OCI-M2 (cell line): ENCODE data around the gene VPS9D1.
"Not testable (repeated sequence)": the region's sequence is repeated elsewhere in the genome, so short reads cannot be mapped to it uniquely, and the experiment has no call there.

ENCODE experiments used
- DNase-seq: peaks from one replicate; lab custom pipeline; 2025; ENCODE audit not compliant: unreplicated experiment; lab: John Stamatoyannopoulos, UW

VPS9D1 gene

DNA sequence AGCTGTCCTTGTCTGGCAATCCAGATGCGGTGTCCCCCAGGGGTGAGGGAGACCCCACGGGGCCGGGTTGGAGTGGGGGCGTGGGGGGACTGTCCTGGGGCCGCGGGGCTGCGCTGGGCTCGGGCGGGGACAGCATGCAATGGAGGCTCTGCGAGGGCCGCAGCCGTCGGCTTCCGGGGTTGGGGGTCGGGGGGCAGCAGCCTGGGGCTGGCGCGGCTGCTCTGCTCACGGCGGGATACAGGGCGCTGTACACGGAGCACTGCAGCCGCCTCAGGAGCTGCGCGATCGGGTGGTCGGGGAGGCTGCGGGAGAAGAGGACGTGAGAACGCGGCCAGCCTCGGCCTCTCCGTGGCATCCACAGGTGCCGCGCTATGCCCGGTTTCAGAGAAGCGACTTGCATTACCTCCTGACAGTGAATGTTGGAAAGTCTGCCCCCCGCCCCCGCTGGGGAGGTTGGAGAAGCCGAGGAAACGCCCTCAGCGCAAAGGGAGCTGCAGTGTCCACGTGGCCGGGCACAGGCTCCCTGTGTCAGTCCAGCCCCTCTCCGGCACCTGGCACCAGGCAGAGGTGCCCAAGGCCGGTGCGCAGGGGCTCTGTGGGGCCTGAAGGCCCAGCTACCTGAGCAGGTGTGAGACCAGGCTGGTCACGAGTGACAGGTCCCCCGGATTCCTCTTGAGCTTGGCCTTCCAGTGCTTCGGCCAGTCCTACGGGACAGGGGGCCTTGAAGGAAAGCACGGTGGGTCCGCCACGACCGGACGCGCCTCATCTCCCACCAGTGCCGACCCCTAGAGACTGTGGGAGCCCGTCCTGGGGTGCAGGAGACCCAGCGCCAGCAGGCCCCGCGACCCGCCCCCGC lies 9.8 kb downstream of the VPS9D1 start:
- DNase-seq: no peak

DNA sequence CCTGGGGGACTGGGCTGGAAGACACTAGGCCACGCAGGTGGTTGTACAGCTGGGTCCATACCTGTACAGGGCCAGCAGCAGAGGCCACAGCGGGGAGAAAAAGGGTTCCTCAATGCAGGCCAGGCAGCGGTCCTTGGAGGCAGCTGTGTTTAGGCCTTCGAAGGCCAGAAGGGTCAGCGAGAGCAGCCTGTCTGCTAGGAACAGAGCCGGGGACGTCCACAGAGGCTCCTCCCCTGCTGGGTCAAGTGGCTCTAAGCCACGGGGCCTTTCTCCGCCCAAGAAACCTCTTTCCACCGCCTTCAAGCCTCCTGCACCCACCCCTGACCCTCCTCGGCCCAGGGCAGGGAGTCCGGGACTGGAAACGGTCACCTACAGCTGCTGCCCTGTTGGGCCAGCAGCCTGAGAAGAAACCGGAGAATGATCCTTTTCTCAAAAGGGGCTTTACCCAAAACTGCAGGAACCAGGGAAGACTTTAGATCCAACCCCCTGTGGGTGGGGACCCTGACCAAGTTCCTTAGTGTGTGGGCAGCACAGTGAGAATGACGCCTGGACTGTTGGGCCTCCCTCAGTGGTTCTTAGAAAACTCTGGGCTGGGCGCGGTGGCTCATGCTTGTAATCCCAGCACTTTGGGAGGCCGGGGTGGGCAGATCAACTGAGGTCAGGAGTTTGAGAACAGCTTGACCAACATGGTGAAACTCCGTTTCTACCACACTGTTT lies 10.8 kb downstream of the VPS9D1 start:
- no peak for DNase-seq

DNA sequence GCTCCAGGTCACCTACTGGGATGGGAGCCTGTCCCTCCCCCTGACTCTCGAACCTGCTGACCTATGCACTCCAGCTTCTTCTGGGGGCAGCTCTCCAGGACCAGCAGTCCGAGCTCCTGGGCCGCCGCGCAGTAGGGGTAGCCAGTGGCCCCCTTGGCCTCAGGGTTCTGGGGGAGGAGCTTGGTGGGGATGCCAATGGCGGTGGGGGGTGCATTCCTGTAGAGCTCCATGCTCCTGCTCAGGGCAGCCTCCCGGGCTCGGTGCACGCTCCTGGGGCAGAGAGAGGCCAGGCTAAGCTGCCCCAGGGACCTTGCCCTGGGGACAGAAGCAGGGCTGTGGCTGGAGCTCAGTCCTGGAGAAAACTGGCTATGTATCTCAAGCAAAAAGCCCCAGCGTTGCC lies 11.5 kb downstream of the VPS9D1 start:
- no peak for DNase-seq

DNA sequence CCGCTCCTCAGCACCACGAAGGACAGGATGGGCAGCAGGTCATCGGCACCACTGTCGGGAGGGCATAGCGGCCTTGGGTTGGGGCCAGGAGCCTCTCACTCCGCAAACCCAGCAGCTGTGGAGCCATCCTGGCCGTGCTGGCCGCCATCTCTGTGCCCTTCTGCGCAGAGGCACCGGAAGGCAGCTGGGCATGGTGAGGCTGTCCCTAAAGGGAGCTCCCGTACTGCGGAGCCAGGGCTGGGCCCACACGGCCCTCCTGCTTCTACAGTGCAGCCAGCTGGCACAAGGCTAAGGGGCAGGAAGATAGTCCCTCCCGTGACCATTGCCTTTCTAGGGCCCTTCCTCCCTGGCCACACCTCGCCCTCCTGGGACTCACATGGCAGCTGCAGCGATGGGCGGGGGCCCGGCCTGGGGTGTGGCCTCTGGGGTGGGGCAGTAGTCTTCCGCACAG lies 12.2 kb downstream of the VPS9D1 start:
- no peak for DNase-seq

DNA sequence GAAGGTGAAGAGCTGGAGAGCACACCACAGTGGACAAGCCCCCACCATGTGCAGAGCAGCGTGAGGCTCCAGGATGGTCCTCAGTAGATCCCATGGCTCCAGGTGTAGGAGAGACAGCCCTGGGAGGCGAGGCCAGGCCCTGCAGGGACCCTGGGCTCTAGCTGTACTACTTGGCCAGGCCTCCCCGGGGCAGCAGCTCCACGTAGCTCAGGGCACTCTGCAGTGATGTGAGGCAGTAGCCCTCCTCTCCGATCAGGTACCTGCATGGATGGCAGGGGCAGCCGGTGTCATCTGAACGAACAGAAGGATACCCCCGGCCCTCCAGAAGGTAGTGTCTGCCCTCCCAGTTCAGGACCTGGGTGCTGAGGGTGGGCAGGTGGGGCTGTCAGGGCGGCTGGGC lies 13.0 kb downstream of the VPS9D1 start:
- no peak for DNase-seq

DNA sequence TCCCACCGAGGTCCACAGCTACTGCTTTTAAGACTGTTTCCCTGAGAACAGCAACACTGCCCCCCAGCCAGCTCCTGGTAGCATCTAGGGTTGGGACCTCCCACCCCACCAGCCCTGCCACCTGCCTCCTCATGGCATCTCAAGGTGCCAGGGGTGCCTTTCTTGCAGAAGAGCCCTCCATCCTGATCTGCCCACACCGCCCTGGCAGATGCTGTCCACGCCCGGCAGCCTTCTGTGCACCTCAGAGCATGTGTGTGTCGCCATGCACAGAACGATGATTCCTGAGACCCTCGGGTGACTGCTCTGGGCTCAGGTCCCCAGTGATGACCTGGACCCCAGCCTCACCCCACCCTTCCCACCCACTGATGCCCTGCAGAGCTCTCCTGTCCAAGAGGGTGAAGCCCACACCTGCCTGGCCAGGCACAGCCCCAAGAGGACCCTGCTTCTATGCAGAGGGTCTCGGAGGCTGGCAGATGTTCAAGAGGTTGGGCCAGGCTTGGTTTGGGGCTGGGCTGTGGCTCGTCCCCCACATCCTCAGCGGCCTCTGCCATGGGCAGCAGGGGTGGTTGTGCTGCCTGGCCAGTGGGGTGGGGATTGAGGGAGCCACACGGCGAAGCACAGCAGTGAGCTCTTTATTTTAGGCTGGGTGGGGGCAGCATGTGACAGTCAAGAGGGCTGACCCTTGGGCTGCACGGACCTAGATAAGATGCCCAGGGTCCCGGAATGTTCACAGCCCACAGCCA lies 14.0 kb downstream of the VPS9D1 start:
- no peak for DNase-seq

DNA sequence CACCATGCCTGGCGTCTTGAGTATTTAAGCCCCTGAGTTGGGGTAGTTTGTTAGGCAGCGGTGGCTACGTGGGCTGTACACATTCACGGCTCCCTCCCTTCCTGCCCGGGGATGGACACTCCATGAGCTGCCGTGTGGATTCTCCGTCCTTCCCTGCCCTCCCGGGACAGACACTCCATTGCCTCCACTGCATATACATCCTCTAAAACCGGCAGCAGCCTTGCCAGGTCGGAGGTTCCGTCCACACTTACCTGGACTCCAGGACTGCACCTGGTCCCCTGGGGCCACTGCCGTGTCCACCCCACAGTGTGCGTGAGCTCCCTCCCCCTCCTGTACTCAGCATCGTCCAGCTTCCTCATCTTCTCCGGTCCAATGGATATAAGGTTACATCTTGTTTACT lies 15.7 kb downstream of the VPS9D1 start:
- no peak for DNase-seq

DNA sequence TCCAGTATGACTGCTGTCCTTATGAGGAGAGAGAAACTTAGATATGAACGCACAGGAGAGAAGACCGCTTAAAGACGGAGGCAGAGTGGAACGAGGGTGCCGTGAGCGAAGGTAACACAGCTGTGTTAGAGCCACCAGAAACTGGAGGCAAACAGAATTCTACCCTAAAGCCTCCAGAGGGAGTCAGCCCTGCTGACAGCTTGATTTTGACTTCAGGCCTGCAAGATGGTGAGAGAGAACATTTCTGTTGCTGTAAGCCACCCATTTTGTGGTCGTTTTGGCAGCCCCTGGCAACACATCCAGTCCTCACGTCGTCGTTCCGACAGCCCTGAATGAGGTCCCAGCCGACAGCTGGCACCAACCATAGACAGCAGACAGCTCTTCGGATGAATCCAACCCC lies 16.4 kb downstream of the VPS9D1 start:
- no peak for DNase-seq

DNA sequence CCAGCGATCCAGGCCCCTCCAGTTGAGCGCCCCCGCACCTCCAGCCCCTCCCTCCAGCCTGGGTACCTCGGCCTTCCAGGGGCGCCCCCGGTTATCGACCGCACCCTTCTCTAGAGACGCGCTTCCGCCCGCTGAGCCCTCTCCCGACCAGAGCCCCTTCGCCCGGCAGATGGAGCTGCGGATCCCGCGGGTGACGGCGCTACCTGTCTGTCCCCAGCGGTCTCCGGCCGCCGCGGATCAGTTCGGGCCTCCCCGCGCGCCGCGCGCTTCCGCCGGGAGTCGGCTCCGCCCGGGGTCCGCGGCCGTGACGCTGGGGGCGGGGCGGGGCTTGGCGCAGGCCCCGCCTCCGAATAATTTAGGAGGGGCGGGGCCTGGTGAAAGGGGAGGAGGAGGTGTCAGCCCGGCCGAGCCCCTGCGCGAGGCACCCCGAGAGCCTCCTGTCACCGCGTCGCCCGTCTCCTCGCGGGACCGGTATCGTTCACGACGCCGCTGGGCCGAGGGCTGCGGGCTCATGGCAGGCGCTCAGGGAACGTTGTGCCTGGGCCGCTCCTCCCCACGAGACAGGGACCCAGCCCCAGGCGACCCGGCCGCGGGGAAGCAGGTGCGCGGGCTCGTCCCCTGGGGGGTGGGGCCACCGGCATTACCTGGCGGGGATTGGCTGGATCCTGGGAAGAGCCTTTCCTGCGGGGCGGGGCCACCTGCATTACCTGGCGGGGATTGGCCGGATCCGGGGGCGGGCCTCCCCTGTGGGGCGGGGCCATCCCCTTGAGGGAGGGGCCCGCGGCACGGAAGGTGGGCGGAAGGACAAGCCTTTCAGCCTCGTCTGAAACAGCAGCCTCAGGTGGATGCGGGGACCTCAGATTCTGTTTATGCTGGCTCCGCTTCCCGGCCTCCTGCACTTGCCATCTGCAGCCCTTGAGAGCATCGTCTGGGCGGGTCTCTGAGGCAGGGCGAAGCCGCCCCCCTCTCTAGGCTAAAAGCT lies 19.0 kb downstream of the VPS9D1 start, which contains the start of gene SPATA2L:
SPATA2L (minus strand) TSS at position 281 of the 982 bp plus-strand sequence. CDS start 473 bp downstream, outside the sequence.
- DNase-seq: peak; percentile 48

DNA sequence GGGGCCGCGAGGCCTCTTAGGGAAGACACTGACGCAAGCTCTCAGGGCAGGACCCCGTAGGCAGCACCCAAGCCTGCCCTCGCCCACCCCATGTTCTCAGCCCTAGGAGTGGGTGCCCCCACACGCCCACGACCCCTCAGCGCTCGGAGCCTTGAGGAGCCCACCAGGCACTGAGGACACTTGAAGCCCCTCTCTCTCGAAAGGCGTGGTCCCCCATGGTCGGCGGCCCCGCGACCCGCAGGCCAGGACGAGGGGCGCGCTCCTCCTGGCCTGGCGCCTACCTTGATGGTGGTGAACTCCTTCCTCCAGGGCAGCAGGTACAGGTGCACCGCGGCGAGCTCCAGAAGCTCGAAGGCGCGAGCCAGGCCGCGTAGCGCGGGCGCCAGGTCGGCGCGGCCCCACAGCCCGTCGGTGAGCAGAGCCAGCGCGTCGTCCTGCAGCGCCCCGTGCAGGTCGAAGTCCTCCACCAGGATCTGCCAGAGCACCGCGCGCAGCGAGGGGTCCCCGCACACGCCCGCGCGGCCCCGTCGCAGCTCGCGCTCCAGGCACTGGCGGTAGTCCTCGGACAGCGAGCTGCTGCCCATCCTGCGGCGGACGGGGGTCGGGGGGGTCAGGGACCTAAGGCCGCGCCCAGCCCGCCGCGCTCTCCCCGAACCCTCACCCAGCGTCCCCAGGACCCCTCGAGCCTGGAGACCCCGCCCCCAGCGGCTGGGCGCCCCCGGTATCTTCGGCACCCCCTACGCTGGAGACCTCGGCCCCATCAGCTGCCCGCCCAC lies 19.9 kb downstream of the VPS9D1 start:
- no peak for DNase-seq

DNA sequence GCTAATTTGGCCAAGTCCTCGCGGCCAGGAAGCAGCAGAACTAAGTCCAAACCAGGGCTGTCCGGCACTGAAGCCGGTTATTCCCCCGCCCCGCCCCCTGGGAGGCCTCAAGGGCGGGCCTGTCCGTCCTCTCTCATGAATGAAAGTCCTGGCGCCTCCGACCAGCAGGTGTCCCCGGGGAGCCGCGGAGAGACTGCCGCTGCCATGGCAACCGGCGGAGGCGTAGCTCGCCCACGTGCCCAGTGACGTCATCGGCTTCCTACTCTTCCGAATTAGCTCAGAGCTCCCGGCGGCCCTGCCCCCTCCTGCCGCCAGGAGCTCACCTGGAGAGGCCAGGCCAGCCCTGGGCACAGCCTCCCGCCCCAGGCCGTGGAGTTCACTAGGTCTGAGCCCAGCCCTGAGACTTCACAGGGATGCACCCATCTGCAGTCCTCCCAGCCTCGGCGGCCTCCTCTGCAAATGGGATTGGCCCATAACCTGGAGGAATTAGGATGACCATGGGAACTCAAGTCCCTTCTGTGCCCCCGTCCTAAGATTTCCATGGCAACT lies 20.5 kb downstream of the VPS9D1 start:
- peak; percentile 74 for DNase-seq

DNA sequence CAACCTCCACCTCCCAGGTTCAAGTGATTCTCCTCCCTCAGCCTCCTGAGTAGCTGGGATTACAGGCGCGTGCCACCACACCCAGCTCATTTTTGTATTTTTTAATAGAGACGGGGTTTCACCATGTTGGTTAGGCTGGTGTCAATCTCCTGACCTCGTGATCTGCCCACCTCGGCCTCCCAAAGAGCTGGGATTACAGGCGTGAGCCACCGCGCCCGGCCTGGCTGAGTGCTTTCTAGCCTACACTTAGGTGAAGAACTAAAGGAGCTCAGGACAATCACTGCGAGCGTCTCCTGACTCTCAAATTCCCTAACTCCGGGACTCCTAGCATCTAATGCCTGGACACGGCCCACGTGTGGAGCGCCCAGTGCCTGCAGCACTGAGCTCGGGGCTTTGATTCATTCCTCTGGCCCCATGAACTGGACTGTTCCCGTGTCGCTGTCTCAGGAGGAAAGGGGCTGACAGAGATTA lies 21.0 kb downstream of the VPS9D1 start:
- DNase-seq: not testable (repeated sequence)

DNA sequence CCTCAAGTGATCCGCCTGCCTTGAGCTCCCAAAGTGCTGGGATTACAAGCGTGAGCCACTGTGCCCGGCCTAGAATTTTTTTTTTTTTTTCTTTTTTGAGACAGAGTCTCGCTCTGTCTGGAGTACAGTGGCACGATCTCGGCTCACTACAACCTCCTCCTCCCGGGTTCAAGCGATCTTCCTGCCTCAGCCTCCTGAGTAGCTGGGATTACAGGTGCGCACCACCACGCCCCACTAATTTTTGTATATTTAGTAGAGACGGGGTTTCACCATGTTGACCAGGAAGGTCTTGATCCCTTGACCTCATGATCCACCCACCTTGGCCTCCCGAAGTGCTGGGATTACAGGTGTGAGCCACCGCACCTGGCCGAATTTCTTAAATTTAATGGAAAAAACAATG lies 22.0 kb downstream of the VPS9D1 start:
- DNase-seq: not testable (repeated sequence)

DNA sequence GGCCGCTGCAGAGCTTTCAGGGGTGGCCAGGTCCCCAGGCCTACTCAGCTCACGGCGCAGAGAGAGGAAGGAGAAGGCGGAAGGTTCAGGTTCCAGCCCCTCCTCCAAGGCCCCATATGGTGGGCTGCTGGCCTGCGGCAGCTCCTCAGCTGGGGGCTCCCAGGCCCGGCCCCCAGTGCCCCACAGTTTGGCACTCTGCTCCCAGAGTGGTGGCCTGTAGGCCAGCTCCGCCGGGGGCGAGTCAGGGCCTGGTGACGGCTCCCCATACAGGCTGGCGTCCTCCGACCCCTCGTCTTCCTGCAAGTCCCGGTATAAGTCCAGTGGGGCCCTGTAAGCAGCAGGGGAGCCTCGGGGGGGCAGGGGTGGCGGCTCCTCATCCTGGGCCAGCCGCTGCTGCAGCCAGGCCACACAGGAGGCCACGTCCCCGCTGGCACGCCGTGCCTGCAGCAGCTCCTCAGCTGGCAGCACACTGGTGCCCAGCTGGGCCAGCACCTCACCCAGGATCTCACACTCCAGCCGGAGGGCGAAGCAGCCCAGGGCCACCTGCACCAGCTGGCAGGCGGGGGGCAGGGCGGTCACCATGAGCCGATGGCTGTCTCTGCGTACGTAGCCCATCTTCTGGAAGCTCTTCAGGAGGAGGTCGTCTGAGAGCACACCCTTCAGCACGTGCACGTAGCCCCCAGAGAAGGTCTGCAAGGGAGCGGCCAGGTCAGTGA lies 22.9 kb downstream of the VPS9D1 start:
- no peak for DNase-seq

DNA sequence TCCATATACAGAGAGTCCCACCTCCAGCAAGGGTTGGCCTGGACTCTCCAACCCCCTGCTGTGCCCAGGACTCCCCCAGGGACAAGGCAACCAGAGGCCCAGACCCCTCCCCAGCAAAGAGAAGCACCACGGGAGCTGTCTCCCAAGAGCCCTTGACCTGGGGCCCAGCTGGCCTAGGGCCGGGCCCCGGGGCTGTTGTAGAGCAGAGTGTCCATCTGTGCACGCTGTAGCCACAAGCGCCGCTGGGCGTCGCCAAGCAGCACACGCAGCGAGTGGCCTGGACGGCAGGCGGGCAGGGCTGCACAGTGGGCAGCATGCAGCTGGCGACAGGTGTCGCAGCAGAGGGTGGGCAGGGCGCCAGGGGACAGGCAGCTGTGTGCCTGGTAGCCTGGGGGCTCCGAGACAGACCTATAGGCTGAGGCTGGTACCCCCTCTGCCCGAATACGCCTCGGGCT lies 23.5 kb downstream of the VPS9D1 start:
- DNase-seq: no peak

DNA sequence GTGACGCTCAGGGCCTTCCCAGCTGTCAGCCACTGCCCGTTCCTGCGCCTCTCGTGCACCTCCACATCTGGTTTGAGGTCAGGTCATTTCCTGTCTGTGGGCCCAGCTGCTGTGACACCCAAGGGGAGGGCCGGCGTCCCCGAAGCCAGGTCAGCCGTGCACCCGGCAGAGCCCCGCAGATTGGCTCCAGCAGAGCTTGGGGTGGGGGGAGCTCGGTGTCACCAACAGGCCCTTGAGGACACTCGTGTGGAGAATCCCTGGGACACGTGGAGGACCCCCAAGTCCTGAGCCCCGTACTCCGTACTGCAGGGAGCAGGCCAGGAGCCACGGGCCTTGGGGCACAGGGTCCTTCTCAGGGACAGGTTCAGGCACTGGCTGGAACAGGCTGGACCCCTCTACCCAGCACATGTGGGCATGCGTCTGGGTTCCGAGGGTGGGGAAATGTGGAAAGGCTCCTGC lies 24.0 kb downstream of the VPS9D1 start:
- no peak for DNase-seq

DNA sequence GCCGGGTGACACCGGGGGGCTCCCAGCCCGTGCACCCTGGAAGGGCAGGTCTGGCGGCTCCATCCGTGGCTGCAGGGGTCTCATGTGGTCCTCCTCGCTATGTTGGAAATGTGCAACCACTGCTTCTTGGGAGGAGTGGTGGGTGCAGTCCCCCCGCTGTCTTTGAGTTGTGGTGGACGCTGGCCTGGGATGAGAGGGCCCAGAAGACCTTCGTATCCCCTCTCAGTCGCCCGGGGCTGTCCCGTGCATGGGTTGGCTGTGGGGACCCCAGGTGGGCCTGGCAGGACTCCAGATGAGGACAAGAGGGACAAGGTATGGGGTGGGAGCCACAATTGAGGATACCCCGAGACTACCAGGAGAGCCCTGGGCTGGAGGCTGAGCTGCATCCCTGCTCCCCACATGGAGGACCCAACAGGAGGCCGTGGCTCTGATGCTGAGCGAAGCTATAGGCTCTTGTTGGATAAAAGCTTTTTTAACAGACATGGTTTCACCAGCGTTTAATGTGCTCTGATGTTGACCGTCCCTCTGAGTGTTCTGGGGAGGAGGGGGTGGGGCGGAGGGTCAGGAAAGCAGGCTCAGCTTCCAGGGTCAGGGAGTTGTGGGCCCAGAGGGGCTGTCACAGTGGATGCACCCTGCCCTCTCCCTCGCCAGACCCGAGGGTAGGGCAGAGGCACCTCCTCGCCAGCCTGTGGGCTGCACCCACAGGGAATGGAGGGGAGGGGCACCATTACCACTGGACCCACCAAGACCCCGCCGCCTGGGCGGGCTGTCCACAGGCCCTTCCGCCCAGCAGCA lies 24.6 kb downstream of the VPS9D1 start:
- no peak for DNase-seq
